Sigmoid colon (tissue), 7 donors: ENCODE measurements around the gene PMS1. TPM values are rescaled to one million over a fixed set of nuclear protein-coding genes. Genes with fewer than 3 reads are reported as not detected.

Experiments
- DNase-seq: peaks from one replicate; pipeline ENCODE4 v3.0.0-alpha.2; 2019
- H3K27ac ChIP-seq, 4 donors: fragments of 200-600 bp; sonication (generic); one replicate each; pipeline ENCODE4 v1.5.1; 2016 to 2019; ENCODE audit warnings: mild to moderate bottlenecking in 1 of 4
- H3K27me3 ChIP-seq, 3 donors: fragments of 200-600 bp; sonication (generic); one replicate each; pipeline ENCODE4 v1.5.1; 2019; ENCODE audit warnings: mild to moderate bottlenecking in 1 of 3
- H3K36me3 ChIP-seq, 4 donors: fragments of 200-600 bp; sonication (generic); one replicate each; pipeline ENCODE4 v1.5.1; 2016 to 2019
- H3K4me1 ChIP-seq, 4 donors: fragments of 200-600 bp; sonication (generic); one replicate each; pipeline ENCODE4 v1.5.1; 2017 to 2019
- H3K4me3 ChIP-seq, 4 donors: fragments of 200-600 bp; sonication (generic); one replicate each; pipeline ENCODE4 v1.5.1; 2017 to 2019; ENCODE audit warnings: mild to moderate bottlenecking in 2 of 4, moderate library complexity in 1 of 4
- H3K9me3 ChIP-seq, 4 donors: fragments of 200-600 bp in 3 of 4; sonication (generic) in 3 of 4; one replicate each; pipeline versions ENCODE4 v1.5.1 to v1.6.1; 2013 to 2019
- EP300 ChIP-seq, 4 donors: sonication (generic); formaldehyde crosslinking; IDR thresholded peaks; one replicate each; pipeline ENCODE4 v1.6.1; 2017; ENCODE audit warnings: antibody characterized with exemption in 4 of 4
- POLR2A ChIP-seq, 2 donors: fragments of 450-650 bp; IDR thresholded peaks; one replicate each; pipeline ENCODE4 v1.6.1; 2016; ENCODE audit warnings: antibody characterized with exemption in 2 of 2, mild to moderate bottlenecking in 2 of 2, moderate library complexity in 2 of 2
- POLR2AphosphoS5 ChIP-seq, 4 donors: sonication (generic); formaldehyde crosslinking; IDR thresholded peaks; one replicate each; pipeline ENCODE4 v1.6.1; 2017; ENCODE audit warnings: antibody characterized with exemption in 4 of 4
- WGBS, 2 donors: extraction: QIAGEN DNeasy Blood & Tissue Kit; methylation state at CpG; one replicate each; pipeline ENCODE4 v1.1.7; 2013; 5-methylcytosine and 5-hydroxymethylcytosine counted together
- intact Hi-C: fragments of 100-400 bp; cut with DNase I; formaldehyde crosslinking; loops from one replicate; pipeline ENCODE4 v1.15.1; 2023
- polyA plus RNA-seq, 3 donors: library from polyadenylated mRNA; stranded (reverse); fragments of 200-250 nt; gene quantifications; one replicate each; pipeline ENCODE4 v1.2.3, GENCODE V29; 2013
- total RNA-seq, 4 donors: library from RNA; depleted of rRNA; stranded (reverse); fragments of >200 nt; gene quantifications; one replicate each; pipeline ENCODE4 v1.1.0, GENCODE V29; 2016
- TF ChIP-seq, protein P1 (sequence below), 4 experiments: fragments of 450-650 bp in 3 of 4; fragments of 200-600 bp in 1 of 4; IDR thresholded peaks; one replicate each; pipeline ENCODE4 v1.5.1; 2016 to 2019; ENCODE audit warnings: antibody characterized with exemption in 4 of 4, mild to moderate bottlenecking in 3 of 4, moderate library complexity in 2 of 4
- donor health status: healthy with polysubstance abuse.
- donor health status: Bipolar disorder and iron deficiency.
- donor health status: healthy.

Gene PMS1
- total and polyA plus RNA-seq, 7 donors = 4.4 to 17.7 (median 15.1) TPM

DNA sequence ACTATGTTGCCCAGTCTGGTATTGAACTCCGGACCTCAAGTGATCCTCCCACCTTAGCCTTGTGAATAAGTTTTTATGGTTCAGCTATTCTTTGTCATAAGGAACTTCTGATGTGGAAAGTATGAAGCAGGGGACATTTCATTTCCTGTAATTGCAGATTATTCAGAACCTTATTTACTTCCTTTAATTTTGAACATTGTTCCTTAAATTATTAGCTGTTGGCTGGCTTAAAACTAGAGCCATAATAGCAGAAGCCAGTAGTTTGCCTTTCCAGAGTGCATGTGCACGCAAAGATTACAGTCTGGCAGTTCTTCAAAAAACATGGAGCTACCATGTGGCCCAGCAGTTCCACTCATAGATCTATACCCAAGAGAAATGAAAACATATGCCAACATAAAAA, 53.1 kb downstream of the PMS1 start:
- no peak for DNase-seq
- WGBS, 2 donors = 81 to 94% methylated on average over 2 of the region's 2 CpGs
- Histone ChIP-seq H3K4me1 (peaks cover 0 to 16% (median 10%) of the 10 kb centered on the region in 4 donors), H3K9me3 (no peaks in the 10 kb centered on the region), H3K27me3 (no peaks in the 10 kb centered on the region), H3K4me3 (no peak overlapping the region), H3K36me3 (no peaks in the 10 kb centered on the region), H3K27ac (no peak overlapping the region)
- intact Hi-C loops = no loop called here
- TF ChIP-seq POLR2AphosphoS5 (IDR thresholded peaks at IDR 0.05) = no peak
- TF ChIP-seq, protein P1, sequence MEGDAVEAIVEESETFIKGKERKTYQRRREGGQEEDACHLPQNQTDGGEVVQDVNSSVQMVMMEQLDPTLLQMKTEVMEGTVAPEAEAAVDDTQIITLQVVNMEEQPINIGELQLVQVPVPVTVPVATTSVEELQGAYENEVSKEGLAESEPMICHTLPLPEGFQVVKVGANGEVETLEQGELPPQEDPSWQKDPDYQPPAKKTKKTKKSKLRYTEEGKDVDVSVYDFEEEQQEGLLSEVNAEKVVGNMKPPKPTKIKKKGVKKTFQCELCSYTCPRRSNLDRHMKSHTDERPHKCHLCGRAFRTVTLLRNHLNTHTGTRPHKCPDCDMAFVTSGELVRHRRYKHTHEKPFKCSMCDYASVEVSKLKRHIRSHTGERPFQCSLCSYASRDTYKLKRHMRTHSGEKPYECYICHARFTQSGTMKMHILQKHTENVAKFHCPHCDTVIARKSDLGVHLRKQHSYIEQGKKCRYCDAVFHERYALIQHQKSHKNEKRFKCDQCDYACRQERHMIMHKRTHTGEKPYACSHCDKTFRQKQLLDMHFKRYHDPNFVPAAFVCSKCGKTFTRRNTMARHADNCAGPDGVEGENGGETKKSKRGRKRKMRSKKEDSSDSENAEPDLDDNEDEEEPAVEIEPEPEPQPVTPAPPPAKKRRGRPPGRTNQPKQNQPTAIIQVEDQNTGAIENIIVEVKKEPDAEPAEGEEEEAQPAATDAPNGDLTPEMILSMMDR (IDR thresholded peaks at IDR 0.05) = no peak
- TF ChIP-seq EP300 (IDR thresholded peaks at IDR 0.05) = no peak
- no peak for TF ChIP-seq POLR2A (IDR thresholded peaks at IDR 0.05)

DNA sequence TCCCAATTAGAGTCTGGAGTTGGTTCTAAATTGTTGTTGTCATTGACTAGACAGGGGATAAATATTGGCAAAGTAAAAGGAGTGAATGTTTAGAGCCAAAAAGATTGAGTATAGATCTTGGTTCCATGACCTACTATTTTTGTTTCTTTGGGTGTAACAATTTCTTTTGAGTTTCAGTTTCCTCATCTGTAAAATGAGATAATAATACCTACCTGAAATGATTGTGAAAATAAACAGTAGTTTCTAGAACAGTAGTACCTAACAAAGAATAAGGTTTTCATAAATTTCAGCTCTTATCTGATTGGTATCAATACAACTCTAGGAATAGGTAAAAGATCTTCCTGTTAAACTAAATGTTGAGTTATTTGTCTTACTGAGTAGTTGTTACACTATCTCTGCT, 56.8 kb downstream of the PMS1 start:
- DNase-seq = no peak
- Histone ChIP-seq H3K27me3 (no peaks in the 10 kb centered on the region), H3K36me3 (peaks cover 0 to 13% (median 0%) of the 10 kb centered on the region in 4 donors), H3K4me3 (no peak overlapping the region), H3K4me1 (peaks cover 0 to 11% (median 5%) of the 10 kb centered on the region in 4 donors), H3K9me3 (no peaks in the 10 kb centered on the region), H3K27ac (no peak overlapping the region)
- TF ChIP-seq, protein P1 (IDR thresholded peaks at IDR 0.05) = no peak
- TF ChIP-seq EP300 (IDR thresholded peaks at IDR 0.05) (no peak), POLR2AphosphoS5 (IDR thresholded peaks at IDR 0.05) (no peak), POLR2A (IDR thresholded peaks at IDR 0.05) (no peak)
- intact Hi-C loops = no loop called here

DNA sequence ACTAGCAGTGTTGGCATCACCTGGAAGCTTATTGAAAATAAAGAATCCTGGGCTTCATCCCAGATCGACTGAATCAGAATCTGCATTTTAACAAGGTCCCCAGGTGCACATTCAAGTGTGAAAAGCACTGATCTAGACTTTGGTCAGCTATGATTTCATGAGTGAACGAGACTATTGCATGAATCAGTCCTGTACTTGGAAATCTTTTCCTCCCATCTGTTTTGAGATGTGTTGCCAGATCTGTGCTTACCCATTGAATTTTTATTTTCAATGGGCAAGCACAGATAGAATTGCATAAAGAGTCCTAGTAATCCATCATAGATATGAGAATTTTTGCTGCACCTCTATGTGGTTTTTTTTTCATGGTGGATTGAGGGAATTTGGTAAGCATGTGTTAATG, 64.0 kb downstream of the PMS1 start:
- Histone ChIP-seq H3K27ac (no peak overlapping the region), H3K4me1 (no peaks in the 10 kb centered on the region), H3K4me3 (no peak overlapping the region), H3K9me3 (no peaks in the 10 kb centered on the region), H3K27me3 (no peaks in the 10 kb centered on the region), H3K36me3 (peaks cover 0 to 29% (median 3%) of the 10 kb centered on the region in 4 donors)
- intact Hi-C loops = no loop called here
- WGBS, 2 donors = 90 to 91% methylated on average over 2 of the region's 2 CpGs
- no peak for DNase-seq
- TF ChIP-seq, protein P1 (IDR thresholded peaks at IDR 0.05) = no peak
- TF ChIP-seq POLR2AphosphoS5 (IDR thresholded peaks at IDR 0.05) (no peak), EP300 (IDR thresholded peaks at IDR 0.05) (no peak), POLR2A (IDR thresholded peaks at IDR 0.05) (no peak)

DNA sequence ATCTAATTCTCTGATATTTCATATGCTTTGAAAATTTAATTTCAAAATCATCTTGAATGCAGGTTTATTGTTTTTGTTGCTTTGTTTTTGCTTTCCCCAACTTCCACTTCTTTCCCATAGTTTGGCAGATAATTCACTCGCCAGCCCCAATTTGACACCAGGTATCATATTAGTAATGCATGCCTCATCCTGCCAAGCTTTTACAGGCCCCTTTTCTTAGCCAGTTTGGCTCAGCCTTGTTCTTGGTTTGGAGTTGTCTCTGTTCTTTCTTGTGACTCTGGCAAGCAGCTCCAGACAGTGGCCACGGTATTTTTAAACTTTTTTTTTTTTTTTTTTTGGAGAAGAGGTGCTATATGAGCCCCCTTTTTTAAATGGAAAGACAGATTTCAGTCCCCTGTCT, 65.3 kb downstream of the PMS1 start:
- intact Hi-C loops = no loop called here

More for the DNA sequence above, 65.3 kb downstream of the PMS1 start:
- 91 to 93% methylated on average over 2 of the region's 2 CpGs for WGBS, 2 donors
- Histone ChIP-seq H3K27me3 (no peaks in the 10 kb centered on the region), H3K9me3 (no peaks in the 10 kb centered on the region), H3K36me3 (peaks cover 0 to 35% (median 3%) of the 10 kb centered on the region in 4 donors), H3K4me1 (no peaks in the 10 kb centered on the region), H3K4me3 (no peak overlapping the region), H3K27ac (no peak overlapping the region)
- TF ChIP-seq, protein P1 (IDR thresholded peaks at IDR 0.05) = no peak
- TF ChIP-seq POLR2AphosphoS5 (IDR thresholded peaks at IDR 0.05) (no peak), EP300 (IDR thresholded peaks at IDR 0.05) (no peak), POLR2A (IDR thresholded peaks at IDR 0.05) (no peak)
- no peak for DNase-seq
